HG03378 (cell line): Measurements from ENCODE around the gene PMPCB.

Source experiments
- ATAC-seq: cut with Tn5 transposase; IDR thresholded peaks from one replicate; pipeline ENCODE4 v1.9.1; 2021; ENCODE audit warnings: mild to moderate bottlenecking, moderate library complexity; ENCODE audit not compliant: unreplicated experiment

The PMPCB gene

GRCh38 chr7:103325744-103326143, 28.5 kb downstream of the PMPCB start:
- ATAC-seq, result no peak

- ATAC-seq, result no peak
These were observed 39.5 kb downstream of the PMPCB start for GRCh38 chr7:103336761-103337160.

GRCh38 chr7:103338864-103339263, 41.6 kb downstream of the PMPCB start:
- no peak for ATAC-seq

GRCh38 chr7:103341466-103341865, 44.2 kb downstream of the PMPCB start:
- no peak for ATAC-seq

- ATAC-seq, result no peak
These were observed 46.1 kb downstream of the PMPCB start for GRCh38 chr7:103343332-103343731.

- no peak for ATAC-seq
These were observed 46.7 kb downstream of the PMPCB start for GRCh38 chr7:103343758-103344452.

- peak; percentile 63 for ATAC-seq
These were observed 47.4 kb downstream of the PMPCB start, which contains the start of gene DNAJC2 for GRCh38 chr7:103344453-103345149. Gene DNAJC2, minus strand, starts transcription at chr7:103344767. Its CDS starts 145 bp downstream, at chr7:103344622.

- no peak for ATAC-seq
These were observed 49.2 kb downstream of the PMPCB start for GRCh38 chr7:103346396-103346795.

- peak; percentile 74 for ATAC-seq
These were observed 50.5 kb downstream of the PMPCB start, which contains the start of gene PSMC2 for GRCh38 chr7:103347507-103348267. Gene PSMC2, plus strand, starts transcription at chr7:103347643. Its CDS starts 69 bp downstream, at chr7:103347712.

GRCh38 chr7:103348452-103348851, 51.2 kb downstream of the PMPCB start:
- ATAC-seq, result no peak

- ATAC-seq, result no peak
These were observed 51.7 kb downstream of the PMPCB start for GRCh38 chr7:103348959-103349358.

GRCh38 chr7:103349805-103350204, 52.6 kb downstream of the PMPCB start:
- ATAC-seq, result no peak
